Pons (tissue), 1 donor: Measurements from ENCODE around the gene SLC25A45.
A peak's percentile ranks its signal among the peaks of the same experiment; 100 is the strongest.

Experiments
- DNase-seq: peaks from one replicate; pipeline ENCODE4 v3.0.0-alpha.2; 2016; ENCODE audit warnings: low spot score

SLC25A45 gene

GRCh38 chr11:65420979-65421793, 38.7 kb upstream of the SLC25A45 start:
- DNase-seq: peak; percentile 95

GRCh38 chr11:65420506-65420905, 38.1 kb upstream of the SLC25A45 start:
- DNase-seq: no peak

DNA sequence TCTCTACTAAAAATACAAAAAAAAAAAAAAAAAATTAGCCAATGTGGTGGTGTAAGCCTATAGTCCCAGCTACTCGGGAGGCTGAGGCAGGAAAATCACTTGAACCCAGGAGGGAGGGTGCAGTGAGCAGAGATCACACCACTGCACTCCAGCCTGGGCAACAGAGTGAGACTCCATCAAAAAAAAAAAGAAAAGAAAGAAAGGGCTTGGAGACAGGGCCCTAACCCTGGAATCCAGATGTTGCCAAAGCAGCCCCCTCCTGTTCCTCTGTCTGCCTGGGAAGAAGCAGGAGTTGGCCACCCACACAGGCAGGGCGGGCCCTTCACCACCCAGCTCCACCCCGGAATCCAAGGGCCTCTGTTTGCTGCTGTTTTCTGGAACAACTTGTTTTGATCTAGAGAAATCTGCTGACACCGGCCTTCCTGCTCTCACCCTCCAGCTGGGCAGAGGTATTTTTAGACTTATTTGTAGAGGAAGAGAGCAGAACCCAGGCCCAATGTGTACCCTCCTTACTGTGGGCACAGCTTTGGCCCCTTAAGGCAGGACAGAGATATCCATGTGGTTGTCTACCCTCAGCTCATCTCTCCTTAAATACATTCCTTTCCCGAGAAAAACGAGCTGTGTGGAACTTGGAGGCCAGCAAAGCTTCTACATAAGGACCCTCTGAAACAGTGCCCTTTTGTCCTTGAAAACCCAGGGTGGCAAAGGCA, 37.5 kb upstream of the SLC25A45 start:
- DNase-seq: peak; percentile 96

- no peak for DNase-seq
Observed at GRCh38 chr11:65419460-65419771, 37.0 kb upstream of the SLC25A45 start.

GRCh38 chr11:65418681-65419459, 36.4 kb upstream of the SLC25A45 start:
- DNase-seq: peak; percentile 91

GRCh38 chr11:65418431-65418680, 35.9 kb upstream of the SLC25A45 start:
- DNase-seq: no peak

GRCh38 chr11:65417702-65418430, 35.4 kb upstream of the SLC25A45 start:
- peak; percentile 15 for DNase-seq

DNA sequence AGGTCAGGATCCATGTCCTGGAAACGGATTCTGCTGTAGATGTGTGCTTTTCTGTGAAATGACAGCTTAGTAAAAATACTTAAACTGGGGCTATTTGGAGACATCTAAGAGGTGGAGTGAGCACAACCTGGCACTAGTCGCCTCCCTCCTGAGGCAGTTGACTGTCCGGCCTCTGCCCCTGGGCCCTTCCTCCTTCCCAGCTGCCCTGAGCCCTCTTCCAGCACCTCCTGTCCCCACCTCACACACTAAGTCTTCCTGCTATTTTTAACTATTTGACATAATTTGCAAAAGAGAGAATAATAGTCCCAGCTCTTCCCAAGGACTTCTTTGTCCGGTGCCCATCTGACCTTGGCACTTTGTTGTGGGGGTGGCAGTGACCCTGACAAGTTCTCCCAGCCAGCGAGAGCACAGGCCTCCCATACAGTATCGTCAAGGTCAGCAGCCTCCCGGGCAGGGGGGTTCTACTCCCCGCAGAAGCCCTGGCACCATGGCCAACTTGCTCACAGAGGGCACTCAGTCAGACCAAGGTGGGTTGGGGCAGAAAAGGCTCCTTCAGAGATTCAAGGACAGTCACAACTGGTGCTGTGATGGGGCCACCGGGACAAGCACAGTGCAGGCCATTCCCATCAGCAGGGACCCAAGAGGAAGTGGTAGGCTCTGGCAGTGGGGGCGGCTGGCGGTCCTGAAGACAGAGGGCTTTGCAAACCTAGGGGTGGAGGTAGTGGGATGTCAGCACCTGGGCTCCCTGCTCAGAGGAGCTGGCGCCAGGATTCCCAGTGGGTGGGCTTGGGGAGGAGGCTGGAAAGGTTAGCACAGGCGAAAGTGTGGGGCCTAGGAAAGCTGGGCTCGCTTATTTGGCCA, 34.6 kb upstream of the SLC25A45 start:
- DNase-seq: peak; percentile 40

- DNase-seq: peak; percentile 90
Observed at GRCh38 chr11:65416341-65416824, 33.9 kb upstream of the SLC25A45 start.

DNA sequence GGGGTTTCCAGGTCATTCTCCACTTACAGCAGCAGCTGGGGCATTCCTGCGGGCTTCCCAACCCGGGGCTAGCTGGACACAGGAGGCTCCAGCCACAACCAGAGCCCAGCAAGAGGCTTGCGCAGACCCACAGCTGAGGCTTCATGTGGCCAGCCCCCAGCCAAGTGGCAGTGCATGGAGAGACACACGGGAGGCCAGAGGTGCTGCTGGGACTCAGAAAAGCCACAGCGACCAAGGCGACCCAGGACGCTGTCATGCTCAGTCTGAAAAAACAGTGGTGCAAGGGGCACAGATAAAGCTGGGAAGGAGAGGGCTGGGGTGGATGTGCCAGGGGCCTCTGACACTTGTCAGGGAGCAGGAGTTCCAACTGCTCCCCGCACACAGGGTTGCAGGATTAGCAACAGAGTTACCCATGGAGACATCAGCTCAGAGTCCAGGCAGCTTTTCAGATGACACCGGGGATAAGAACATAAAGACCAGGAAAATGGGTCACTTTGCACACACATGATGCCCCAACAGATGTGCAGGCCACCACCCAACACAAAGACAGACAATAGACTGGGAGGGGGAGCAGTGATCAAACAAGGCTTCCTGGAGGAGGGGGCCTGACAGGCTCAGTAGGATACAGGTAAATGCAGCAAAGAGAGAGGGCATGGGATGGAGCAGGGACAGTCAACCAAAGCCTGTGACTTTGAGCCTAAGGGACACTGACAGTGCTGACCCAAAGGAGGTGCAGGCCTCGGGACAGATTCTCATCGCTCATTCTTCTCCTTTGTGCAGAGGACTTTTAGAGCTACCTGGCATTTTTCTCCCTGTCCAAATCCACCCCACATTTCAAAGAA, 33.3 kb upstream of the SLC25A45 start:
- no peak for DNase-seq

DNA sequence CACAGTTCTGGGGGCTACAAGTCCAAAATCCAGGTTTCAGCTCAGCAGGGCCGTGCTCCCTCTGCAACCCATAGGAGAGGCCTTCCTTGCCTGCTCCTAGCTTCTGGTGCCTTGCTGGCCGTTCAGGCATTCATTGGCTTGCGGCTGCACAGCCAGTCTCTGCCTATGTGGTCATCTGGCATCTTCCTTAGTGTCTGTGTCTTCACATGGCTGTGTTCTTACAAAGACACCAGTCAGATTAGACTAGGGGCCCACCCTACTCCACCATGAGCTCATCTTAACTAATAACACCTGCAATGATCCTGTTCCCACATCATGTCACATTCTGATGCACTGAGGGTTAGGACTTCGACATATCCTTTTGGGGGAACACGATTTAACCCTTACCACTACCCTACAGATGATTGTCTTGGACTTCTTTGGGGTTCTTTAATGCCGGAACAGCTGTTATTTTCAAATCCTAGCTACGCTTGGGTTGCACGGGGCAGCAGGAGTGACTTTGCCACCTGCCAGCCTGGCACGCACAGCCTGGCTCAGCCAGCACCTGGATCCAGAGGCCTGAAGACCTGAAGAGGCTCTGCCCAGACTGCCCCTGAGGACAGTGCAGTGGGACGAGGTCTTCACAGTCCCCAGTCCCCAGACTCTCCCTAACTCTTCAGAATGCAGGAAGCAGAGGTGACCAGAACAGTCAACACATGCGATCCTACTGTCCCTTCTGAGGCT, 32.5 kb upstream of the SLC25A45 start:
- DNase-seq: peak; percentile 47

- DNase-seq: peak; percentile 66
Observed at GRCh38 chr11:65413077-65413664, 30.7 kb upstream of the SLC25A45 start.

- DNase-seq: no peak
Observed at GRCh38 chr11:65412271-65413076, 30.0 kb upstream of the SLC25A45 start.

DNA sequence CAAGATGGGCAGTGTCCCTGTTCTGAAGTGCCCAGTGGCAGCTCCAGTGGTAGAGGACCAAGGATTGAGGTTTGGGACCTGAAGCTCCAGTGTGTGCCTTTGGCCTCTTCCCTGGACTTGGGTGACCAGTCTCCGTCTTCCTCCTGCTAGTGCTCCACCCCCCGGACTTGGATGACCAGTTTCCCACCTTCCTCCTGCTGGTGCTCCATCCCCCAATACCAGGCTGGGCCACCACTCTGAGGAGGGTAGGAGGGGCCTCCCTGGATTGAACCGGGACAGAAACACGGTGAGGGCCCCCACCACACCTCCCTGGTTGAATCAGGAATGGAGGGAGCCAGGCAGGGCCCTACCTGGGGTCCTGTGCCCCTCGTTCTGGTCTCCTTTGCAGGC, 29.2 kb upstream of the SLC25A45 start:
- DNase-seq: no peak

DNA sequence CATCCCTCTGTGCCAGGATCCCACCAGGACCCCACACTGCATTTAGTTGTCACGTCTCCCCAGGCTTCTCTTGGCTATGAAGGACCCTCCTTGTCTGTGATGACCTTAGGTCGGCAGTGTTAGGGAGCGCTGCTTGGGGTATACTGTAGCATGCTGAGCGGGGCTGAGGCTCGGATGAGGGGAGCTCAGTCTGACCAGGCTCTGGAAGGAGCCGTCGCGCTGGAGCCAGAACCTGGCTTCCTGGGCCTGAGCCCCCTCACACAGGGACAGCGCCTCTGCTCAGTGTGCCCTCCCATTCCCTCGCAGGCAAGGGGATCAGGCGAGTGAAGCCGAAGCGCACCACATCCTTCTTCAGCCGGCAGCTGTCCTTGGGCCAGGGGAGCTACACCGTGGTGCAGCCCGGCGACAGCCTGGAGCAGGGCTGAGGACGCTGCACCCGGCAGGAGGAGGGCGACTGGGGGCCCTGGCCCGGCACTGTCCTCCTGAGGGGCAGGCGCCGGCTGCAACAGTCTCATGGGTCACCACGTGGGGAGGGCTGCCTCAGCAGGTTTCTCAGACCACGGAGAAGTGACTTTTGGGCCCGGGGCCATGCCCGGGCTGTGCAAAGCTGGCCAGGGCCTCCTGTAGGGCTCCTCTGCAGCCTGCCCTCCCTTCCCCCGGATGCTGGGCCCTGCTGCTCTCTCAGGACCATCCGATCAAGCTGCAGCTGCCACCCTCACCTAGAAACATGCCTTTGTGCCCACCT, 28.7 kb upstream of the SLC25A45 start:
- DNase-seq: no peak

- no peak for DNase-seq
Observed at GRCh38 chr11:65404638-65405339, 22.3 kb upstream of the SLC25A45 start.

DNA sequence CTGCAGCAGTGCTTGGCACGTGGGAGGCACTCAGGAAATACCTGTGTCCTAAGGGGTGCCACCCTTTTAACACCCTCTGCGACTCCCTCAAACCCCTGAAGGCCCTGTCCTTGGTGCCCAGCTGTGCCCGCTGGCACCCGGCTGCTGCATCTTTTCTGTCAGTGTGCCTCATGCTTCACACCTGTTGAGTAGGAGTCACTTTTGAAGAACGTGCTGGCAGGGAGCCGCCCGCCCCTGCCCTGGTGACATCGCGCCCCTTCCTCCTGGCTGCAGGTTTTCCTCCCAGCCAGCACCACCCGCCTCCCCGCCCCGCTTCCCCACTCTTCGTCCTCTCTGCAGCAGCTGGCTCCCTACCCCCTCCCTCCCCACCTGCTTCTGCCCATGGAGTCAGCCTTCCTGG, 21.8 kb upstream of the SLC25A45 start:
- DNase-seq: no peak
